GM18909 (cell line): ENCODE measurements around the gene FBP2.

Experiments
- ATAC-seq: cut with Tn5 transposase; IDR thresholded peaks from one replicate; pipeline ENCODE4 v1.9.1; 2021; ENCODE audit warnings: mild to moderate bottlenecking; ENCODE audit not compliant: unreplicated experiment, poor library complexity

The FBP2 gene

DNA sequence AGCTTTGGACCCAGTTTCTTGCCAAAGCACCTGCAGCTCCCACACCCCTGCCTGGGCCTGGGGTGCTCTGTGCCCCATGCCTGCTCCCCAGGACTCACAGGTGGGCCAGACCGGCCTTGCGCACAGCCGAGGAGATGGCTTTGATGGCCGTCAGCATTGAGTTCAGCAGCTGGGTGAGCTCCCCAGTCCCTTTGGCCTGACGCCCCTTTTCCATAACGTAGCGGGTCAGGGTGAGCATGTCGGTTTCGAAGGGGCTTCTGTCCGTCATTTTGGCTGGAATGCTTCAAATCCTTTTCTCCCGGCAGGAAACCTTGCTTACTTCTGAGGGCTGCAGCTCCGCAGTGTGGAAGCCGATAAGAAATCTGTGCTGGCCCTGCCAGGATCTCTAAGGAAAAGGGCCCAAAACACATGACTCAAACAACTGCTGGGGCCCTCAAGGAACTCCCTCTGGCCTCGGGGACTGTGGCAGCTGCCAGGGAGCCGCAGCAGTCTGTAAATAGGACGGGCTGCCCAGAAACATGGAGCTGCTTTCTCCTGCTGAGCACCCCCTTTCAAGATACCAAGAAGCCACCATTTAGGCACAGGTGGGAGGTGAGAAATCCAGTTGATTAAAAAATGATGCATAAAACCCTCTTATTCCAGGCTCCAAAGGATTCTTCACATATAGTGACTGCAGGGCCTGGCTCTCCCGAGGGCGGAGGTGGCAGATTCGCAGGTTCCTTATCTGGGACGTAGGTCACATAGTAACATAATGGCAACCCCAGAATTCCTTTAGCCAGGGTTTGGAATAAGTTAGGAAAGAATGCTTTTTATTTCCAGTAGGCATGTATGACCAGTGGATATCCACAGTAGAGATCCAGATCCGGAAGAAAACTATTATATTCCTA is at the start of gene FBP2:
TSS of gene FBP2 (minus strand) at position 366 of the 887 bp plus-strand sequence. CDS start at position 268, 98 bp downstream.
- ATAC-seq: no peak

DNA sequence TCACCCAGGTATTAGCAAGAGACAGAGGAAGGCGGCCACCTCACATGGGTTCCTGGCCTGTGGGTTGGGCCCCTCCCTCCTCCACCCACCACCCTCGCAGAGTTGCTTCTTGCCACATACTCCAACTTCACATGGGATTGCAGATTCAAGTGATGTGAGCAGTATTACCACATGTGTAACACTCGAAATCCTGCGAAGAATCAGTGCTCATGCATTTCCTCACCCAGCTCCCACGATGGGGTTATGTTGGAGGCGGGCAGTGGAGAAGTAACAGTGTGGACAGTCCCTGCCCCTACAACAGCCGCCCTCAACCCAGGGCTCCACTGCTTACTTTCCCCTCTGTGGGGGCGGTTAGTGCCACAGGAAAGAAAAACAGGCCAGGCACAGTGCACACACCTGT is 49.6 kb upstream of the FBP2 start:
- no peak for ATAC-seq

DNA sequence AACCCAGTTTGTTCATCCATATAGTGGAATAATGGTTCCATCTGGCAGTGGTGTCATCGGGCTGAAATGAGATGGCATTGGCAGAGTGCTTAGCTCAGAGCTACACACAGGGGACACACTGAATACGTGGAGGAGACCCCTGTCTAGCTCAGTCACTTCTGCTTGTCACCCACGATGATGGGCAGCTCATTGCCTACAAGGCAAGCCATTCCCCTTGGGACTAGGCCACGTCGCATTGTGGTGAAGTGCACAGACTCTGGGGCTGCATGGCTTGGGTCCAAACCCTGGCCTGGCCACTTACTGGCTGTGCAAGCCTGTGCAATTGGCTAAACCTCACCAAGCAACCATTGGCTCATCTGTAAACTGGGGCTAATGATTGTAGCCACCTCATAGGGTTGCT is 48.9 kb upstream of the FBP2 start:
- no peak for ATAC-seq

DNA sequence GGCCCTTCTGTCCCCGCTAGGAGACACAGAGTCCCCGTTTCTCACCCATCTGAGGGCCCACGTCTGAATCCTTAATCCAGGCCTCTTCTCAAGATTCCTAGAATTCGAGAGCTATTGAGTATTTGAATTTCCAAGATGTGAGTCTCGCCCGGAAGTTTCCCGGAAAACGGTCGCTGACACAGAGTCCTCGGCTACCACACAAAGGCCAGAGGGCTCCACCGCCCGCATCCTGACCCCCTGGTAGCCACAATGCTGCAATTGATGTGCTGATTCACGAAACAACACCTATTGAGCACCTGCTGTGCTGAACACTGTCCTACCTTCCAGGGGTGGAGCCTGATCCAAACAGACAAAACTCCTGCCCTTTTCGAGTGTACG is 46.4 kb upstream of the FBP2 start:
- no peak for ATAC-seq

DNA sequence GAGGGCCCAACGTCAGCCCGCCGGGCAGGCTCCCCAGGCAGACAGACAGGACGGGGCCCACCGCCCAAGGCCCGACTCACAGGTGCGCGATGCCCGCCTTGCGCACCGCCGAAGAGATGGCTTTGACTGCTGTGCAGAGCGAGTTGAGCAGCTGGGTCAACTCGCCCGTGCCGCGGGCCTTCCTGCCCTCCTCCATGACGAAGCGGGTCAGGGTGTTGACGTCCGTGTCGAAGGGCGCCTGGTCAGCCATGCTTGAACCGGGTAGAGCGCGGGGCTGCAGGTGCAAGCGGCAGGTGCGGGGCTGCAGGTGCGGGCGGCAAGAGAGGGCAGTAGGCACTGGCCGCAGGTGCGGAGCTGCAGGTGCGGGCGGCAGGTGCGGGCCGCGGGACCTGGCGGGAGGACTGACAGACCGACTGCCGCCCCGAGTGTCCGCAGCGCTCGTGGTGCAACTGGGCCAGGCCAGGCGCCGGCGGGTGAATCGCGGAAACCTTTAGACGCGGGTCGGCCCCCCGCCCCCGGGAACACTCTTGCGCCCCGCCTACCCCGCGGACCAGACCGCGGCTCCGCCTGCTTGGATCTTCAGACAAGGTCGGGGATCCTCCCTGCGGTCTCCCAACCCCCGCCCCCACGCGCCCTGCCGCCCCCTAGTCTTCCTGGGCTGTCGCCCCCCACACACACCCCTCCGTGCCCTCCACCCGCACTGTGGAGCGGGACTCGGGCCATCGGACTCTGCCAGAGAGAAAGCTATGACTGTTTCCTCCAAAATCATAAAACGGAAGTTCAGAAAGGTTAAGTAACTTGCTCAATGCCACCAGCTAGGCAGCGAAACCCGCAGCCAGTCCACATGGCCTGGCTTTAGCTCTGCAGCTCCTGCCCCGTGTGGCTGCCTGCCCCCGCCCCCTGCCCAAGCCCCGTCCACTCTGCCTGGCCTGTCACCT is 45.7 kb upstream of the FBP2 start, which contains the start of gene FBP1:
TSS of gene FBP1 (minus strand) at position 458 of the 938 bp plus-strand sequence. CDS start at position 250, 208 bp downstream.
- peak; percentile 59 for ATAC-seq

DNA sequence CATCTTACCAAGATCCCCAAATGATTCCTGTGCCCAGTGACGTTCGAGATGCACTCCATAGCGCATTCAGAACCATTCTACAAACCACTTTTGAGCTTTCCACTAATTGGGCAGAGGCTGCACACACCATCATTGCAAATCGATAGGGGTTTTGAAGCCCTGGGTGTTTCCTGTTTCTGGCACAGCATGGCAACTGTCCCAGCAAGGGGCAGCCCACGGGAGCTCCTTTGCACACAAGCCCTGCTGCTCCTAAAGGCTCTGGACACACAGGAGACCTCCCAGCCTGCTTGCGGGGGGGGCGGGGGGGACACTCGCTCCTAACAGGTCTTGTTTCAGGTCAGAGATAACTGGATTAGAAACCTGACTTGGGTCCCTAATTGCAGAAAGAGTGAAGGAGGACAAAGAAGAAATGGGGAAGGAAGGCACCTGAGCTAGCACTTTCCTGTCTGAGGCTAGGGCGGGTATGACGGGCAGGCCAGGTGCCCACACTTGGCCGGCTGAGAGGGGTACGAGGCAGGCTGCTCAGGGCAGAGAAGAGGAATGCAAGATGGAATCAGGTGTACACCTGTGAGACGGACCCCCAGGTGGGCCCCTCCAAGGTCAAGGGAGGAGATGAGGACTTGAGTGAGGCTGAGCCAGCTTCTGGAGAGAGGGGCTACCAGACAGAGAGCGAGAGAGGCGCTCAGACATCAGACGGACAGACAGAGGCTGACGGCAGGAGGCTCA is 44.9 kb upstream of the FBP2 start:
- peak; percentile 20 for ATAC-seq

DNA sequence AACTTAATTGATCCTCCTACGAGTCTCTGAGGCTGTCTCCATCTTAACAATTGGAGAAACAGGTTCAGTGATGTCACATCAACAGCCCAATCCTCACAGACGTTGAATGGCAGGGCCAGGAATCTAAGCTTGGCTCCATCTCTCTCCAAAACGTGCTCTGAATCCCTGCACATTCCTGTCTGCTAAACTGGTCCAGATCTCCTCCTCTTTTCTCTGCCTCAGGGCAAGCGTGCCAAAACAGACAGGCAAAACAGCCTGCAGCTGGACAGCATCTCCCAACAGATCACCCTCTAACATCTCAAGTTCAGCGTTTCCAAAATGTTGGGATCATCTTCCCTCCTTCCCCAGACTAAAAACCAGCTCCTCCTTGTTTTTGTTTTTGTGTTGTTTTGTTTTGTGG is 39.1 kb upstream of the FBP2 start:
- no peak for ATAC-seq

DNA sequence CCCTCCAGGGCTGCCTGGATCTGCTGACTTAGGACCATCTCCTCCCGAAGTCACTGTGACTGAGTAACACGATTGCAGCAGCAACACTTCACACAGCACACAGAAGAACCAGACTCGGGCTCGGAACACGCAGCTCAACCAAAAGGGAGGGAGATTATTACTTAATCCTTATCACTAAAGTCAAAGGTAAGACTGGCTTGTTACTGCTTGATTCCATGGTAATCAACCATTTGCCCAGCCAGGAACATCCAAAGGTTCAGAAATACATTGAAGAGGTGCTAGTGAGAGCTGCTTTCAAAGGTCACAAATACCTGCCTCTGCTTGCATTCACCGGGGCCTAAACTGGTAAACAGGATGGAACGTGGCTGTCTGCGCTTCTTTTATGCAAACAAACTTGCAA is 38.0 kb upstream of the FBP2 start:
- no peak for ATAC-seq

DNA sequence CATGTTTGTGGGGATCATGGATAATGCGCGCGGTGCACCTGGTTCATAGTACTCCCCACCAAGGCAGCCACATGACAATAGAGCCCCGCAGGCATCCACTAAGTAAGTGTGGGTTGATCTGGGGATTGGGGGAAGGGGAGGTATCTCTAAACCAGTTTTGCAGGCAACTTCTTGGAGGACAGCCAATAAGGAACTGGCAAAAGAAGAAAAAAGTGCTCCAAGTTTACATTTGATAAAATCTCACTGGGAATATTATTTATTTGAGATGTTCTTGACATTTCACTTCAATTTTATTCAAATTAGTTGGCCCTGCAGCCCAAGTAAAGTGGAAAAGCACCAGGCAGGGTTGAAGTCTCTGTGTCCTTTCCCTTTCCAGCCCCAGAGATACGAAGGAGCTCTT is 37.2 kb upstream of the FBP2 start:
- no peak for ATAC-seq

DNA sequence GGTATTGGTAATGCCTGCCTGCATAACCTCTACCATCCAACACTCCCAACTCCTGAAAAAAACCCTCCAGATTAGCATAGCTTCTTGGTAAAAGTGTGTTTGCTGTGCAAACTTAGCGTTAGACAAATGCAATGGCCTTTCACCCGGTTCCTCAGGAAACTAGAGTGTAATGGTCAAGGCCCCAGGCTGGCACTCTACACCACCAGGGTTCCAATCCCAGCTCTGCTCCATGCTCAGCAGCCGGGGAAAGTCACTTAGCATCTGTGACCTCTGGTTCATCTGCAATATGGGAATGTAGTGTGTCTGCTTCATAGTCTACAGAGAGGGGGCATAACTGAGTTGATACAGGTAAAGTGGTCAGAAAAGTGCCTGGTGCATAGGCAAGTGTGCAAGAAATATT is 36.7 kb upstream of the FBP2 start:
- no peak for ATAC-seq

DNA sequence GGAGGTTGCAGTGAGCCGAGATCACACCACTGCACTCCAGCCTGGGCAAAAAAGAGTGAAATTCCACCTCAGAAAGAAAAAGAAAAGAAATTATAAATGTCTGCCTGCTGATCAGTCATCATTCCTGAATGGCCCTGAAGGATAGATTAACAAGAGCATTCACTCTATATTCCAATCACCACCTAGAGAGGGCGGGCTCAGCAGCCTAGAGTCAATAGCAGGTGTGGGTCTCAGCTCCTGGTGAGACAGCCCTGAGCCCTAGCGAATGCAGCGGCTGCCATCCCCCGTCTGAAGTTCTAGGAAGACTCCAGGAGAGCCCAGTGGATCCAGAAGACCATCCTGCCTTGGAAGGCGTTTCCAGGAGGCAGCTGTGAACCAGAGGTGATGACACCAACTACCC is 33.7 kb upstream of the FBP2 start:
- ATAC-seq: no peak

DNA sequence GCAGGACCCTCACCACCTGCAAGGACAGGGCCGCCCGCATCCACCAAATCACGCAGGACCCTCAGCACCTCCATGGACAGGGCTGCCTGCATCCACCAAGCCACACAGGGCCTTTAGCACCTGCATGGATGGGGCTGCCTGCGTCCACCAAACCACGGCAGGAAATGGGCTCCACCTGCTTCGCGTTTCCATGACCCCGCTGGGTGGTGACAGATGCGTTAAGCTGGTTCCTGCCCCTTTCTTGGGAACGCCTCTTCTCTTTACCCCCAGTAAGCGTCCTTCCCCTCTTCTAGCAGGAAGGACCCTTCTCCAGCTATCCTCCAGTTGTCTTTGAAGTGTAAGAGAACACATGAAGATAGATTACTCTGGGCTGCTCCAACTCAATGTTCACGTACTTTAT is 32.2 kb upstream of the FBP2 start:
- no peak for ATAC-seq

DNA sequence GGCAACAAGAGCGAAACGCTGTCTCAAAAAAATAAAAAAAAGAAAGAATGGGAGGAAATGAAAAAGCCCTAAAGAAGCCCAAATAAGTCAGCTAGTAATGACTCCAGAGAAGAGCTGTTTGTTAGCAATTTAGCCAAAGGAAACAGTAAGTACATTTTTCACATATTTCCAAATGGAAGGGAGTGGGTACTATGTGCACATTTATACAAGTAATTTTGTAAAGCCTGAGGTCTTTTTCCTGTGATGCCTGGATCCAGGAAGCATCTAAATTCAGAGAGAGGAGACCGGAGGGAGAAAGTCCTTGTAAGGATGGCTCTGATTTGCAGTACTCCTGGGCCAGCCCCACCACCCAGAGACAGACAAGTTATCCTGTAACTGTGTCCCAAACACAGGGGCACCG is 31.0 kb upstream of the FBP2 start:
- no peak for ATAC-seq

DNA sequence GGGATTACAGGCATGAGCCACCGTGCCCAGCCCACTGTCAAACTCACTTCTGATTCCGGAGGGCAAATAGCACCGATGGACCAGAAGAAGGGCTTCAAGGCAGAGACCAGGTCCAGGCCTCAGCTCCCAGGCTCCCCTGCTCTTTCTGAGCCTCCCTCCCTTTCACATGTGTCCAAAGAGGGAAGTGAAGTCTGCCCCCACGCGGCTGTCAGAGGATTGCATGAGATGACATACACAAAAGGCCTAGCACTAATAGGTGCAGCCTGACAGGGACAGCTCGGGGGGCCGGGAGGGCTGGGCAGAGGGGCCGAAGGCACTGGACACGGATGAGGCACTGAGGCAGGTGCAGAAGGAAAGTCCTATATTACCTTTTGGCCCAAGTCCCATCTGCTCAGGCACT is 29.6 kb upstream of the FBP2 start:
- ATAC-seq: no peak

DNA sequence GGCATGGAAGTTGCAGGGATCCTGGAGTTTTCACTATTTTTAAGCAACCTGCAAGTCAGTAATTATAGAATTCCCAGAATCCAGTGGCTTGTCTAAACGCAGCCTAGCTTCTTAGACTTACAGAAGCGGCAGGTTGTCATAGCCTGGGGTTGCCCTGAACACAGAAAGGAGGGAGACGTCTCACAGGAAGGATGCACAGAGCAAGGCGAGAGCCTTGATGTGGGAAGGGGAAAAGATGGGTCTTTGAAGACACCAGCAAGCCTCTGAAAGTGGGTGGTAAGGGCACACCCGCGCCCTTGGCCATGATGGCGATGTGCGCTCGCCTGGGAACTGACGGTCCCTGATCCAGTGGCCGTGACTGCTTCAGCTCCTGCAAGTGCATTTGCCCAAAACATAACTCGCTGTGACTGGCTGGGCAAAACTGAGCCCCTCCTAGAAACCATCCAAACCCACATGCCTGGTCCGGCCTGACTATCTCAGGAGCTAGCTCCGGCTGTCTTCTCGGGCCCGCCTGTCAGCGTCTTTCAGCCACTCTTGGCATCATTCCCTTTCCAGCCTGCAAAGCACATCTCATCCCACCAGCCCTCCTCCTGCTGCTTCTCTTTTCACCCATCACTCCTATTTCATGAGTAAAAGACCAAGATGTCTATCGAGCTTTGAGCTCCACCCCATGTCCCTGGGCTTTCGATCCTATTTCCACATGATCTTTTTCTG is 28.6 kb upstream of the FBP2 start:
- no peak for ATAC-seq

DNA sequence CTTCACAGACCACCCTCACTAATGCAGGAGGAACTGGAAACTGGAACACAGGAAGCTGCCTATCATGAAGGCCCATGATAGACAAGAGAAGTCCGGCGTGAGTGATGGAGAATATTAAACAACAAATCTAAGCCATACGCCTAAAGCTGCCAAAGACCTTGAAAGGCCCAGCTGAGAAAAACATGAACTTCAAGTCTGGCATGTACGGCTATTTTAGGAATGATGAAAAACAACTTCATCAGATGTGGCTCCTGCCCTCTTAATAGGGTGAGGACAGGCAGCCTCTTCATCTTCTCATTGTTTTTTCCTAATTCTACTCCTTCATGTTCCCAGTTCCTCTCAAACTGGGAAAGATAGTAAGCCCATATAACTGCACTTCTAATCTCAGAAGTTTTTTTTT is 25.4 kb upstream of the FBP2 start:
- ATAC-seq: no peak

DNA sequence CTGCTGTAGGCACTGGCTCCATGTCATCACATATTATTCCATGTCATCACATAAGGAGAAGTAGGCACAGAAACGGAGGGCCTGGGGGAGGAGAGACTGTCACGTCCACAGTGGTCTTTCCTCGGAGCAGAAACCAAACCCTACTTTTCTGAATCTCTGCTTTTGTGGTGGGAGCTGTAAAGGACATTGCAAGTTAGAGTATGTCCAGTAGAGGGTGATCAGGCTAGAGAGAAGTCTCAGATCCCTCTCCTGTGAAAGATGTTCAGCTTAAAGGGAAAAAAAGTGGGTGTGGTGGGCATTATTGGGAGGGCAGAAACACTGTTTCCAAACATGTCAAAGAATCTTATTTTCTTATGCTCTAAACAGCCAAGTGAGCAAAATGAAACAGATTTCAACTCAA is 19.4 kb upstream of the FBP2 start:
- no peak for ATAC-seq

DNA sequence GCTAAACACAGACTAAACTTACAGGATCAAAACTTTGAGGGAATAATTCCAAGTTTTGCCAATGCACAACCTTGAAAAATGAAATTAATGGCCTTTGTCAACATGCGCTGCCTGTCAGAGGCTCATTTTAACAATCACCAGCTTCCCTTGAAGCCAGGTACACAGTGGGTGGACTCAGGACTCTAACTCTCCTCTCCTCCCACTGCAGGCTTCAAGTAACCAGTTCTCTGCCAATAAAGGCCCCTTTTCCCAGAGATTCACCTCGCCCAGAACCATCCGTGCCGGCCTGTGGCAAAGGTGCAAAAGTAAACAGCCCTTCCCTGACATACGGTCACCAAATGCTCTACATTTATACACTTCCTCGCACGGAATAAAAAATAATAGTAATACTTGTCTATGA is 18.4 kb upstream of the FBP2 start:
- ATAC-seq: no peak

DNA sequence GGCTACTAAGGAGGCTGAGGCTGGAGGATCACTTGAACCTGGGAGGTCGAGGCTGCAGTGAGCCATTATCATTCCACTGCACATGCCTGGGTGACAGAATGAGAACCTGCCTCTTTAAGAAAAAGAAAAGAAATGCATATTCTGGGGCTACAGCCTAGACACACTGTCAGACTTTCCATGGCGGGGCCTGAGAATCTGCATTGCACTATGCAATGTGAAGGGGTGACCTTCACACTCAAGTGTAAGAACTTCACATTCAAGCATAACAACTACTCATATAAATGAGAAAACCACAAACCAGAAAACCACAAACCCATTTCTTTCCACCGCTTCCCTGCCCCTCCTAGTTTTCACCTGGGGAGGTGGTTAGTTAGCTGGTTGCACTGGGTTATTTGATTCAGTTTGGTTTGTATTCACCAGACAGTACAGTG is 18.0 kb upstream of the FBP2 start:
- no peak for ATAC-seq

DNA sequence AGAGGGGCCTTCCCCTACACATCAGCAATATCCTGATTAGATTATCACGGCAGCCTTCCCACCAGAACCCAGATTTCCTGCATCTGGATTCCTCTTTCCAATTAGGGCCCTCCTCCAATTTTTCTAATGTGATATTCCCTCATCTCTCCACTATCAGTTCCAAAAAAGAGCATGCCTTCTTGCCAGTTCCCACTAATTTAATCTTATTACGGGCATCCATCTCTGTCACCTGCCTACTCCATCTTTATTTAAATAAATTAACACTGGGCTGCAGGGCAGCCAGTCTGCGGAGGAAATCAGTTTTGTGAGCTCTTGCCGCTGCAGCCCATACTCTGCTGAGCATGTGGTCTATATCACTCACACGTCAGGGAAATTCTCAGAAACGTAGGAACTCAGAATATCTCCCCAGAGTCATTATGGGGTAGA is 16.6 kb upstream of the FBP2 start:
- ATAC-seq: no peak
